Peyer's patch (tissue), 4 donors: ENCODE measurements around the gene PSMA3. TPM values are rescaled to one million over a fixed set of nuclear protein-coding genes. Genes with fewer than 3 reads are reported as not detected.

Experiments
- DNase-seq, 3 donors: peaks; one replicate each; pipeline ENCODE4 v3.0.0-alpha.2; 2017 to 2019
- H3K27ac ChIP-seq, 4 donors: fragments of 200-600 bp; sonication (generic); one replicate each; pipeline ENCODE4 v1.5.1; 2016 to 2019
- H3K27me3 ChIP-seq, 2 donors: fragments of 200-600 bp; sonication (generic); one replicate each; pipeline ENCODE4 v1.5.1; 2019
- H3K36me3 ChIP-seq, 3 donors: fragments of 200-600 bp; sonication (generic); one replicate each; pipeline ENCODE4 v1.5.1; 2016 to 2019
- H3K4me1 ChIP-seq, 4 donors: fragments of 200-600 bp; sonication (generic); one replicate each; pipeline ENCODE4 v1.5.1; 2016 to 2019
- H3K4me3 ChIP-seq, 4 donors: fragments of 200-600 bp; sonication (generic); 1 replicate in 3 of 4; 2 replicates in 1 of 4; pipeline ENCODE4 v1.5.1; 2016 to 2019; ENCODE audit warnings: mild to moderate bottlenecking in 1 of 4
- H3K9me3 ChIP-seq, 4 donors: fragments of 200-600 bp; sonication (generic); one replicate each; pipeline ENCODE4 v1.5.1; 2016 to 2019; ENCODE audit warnings: mild to moderate bottlenecking in 1 of 4
- POLR2A ChIP-seq, 2 donors: fragments of 450-650 bp; IDR thresholded peaks; one replicate each; pipeline ENCODE4 v1.5.1; 2017; ENCODE audit warnings: antibody characterized with exemption in 2 of 2, mild to moderate bottlenecking in 2 of 2, moderate library complexity in 2 of 2
- total RNA-seq, 4 donors: library from RNA; depleted of rRNA; stranded (reverse); fragments of >200 nt; gene quantifications; one replicate each; pipeline ENCODE4 v1.1.0, GENCODE V29; 2016
- TF ChIP-seq, protein P1 (sequence below), 6 experiments: fragments of 450-650 bp in 4 of 6; fragments of 200-600 bp in 2 of 6; sonication (generic) in 1 of 6; IDR thresholded peaks; one replicate each; pipeline ENCODE4 v1.5.1; 2017 to 2019; ENCODE audit warnings: antibody characterized with exemption in 6 of 6, mild to moderate bottlenecking in 3 of 6, moderate library complexity in 1 of 6

PSMA3 gene
- total RNA-seq, 4 donors from 2014 or later, result 78.5 to 199 (median 112) TPM

DNA sequence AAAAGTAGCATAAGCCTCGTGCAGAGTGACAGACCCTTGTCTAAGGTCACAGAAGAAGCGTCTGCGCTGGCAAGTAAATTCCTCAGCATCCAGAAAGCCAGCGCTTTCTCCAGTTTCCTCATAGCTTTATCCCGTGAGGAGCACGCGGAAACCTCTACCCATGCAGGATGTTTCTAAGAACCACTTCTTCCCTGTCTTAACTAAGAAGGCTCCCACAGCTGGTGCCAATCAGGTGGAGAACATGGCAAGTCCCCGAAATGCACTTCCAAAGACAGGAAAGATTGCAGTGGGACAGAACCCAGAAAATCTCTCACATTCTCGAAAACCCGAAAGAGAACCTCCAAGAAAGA is 52.7 kb downstream of the PSMA3 start:
- DNase-seq, result no peak
- Histone ChIP-seq H3K27me3 (no peaks in the 10 kb centered on the region), H3K4me1 (peaks cover 0 to 11% (median 0%) of the 10 kb centered on the region in 4 donors)

DNA sequence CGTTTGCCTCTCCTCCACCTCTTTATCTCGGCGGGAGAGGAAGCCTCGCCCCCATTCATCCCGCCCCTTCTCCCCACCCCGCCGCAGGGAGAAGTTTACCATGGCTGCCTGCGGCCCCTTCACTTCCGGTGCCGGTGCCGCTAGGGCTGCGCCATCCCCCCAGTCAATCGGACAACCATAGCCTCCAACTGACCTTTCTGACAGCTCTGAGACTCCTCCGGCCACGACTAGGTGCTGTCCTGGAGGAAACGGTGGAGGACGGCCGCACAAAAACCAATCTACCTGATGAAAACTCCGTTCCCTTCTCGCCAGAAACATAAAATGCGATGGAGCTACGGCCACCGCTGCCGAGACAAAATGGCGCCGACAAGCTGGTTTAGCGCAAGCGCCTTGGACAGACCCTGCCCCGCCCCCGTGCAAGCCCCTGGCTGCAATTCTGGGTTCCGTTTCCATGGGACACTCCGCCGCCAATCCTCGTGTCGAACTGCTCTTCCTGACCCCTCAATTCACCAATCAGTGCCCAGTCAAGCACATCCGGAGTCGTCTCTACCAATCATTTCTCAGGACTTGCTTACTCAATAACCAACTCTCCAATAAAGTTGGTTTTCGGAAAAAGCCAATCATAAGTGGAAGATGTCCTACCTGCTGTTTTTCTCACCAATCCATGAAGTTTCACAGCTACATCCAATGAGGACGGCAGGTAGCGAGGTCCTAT is 53.3 kb downstream of the PSMA3 start:
- no peaks in the 10 kb centered on the region for H3K27me3 ChIP-seq
- H3K4me1 ChIP-seq, result peaks cover 0 to 11% (median 0%) of the 10 kb centered on the region in 4 donors
- peak; percentile 97 to 99 (median 98) for DNase-seq
- TF ChIP-seq, protein P1, sequence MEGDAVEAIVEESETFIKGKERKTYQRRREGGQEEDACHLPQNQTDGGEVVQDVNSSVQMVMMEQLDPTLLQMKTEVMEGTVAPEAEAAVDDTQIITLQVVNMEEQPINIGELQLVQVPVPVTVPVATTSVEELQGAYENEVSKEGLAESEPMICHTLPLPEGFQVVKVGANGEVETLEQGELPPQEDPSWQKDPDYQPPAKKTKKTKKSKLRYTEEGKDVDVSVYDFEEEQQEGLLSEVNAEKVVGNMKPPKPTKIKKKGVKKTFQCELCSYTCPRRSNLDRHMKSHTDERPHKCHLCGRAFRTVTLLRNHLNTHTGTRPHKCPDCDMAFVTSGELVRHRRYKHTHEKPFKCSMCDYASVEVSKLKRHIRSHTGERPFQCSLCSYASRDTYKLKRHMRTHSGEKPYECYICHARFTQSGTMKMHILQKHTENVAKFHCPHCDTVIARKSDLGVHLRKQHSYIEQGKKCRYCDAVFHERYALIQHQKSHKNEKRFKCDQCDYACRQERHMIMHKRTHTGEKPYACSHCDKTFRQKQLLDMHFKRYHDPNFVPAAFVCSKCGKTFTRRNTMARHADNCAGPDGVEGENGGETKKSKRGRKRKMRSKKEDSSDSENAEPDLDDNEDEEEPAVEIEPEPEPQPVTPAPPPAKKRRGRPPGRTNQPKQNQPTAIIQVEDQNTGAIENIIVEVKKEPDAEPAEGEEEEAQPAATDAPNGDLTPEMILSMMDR (IDR thresholded peaks at IDR 0.05), result peak in 2 of 6 experiments; percentile 5 to 14
- peak; percentile 57 to 68 for TF ChIP-seq POLR2A (IDR thresholded peaks at IDR 0.05)
- peaks cover 0 to 35% (median 0%) of the 10 kb centered on the region in 3 donors for H3K36me3 ChIP-seq
- peak overlapping the region; percentile 77 to 86 (median 86) for H3K4me3 ChIP-seq
- H3K9me3 ChIP-seq, result no peaks in the 10 kb centered on the region
- H3K27ac ChIP-seq, result peak overlapping the region; percentile 93 to 98 (median 96)

More for the DNA sequence above, 52.7 kb downstream of the PSMA3 start:
- H3K9me3 ChIP-seq, result no peaks in the 10 kb centered on the region
- H3K4me3 ChIP-seq, result peak overlapping the region; percentile 68 to 86 (median 81)
- peaks cover 0 to 35% (median 0%) of the 10 kb centered on the region in 3 donors for H3K36me3 ChIP-seq
- no peak for TF ChIP-seq POLR2A (IDR thresholded peaks at IDR 0.05)
- TF ChIP-seq, protein P1 (IDR thresholded peaks at IDR 0.05), result no peak
- H3K27ac ChIP-seq, result peak overlapping the region; percentile 92 to 98 (median 94)

DNA sequence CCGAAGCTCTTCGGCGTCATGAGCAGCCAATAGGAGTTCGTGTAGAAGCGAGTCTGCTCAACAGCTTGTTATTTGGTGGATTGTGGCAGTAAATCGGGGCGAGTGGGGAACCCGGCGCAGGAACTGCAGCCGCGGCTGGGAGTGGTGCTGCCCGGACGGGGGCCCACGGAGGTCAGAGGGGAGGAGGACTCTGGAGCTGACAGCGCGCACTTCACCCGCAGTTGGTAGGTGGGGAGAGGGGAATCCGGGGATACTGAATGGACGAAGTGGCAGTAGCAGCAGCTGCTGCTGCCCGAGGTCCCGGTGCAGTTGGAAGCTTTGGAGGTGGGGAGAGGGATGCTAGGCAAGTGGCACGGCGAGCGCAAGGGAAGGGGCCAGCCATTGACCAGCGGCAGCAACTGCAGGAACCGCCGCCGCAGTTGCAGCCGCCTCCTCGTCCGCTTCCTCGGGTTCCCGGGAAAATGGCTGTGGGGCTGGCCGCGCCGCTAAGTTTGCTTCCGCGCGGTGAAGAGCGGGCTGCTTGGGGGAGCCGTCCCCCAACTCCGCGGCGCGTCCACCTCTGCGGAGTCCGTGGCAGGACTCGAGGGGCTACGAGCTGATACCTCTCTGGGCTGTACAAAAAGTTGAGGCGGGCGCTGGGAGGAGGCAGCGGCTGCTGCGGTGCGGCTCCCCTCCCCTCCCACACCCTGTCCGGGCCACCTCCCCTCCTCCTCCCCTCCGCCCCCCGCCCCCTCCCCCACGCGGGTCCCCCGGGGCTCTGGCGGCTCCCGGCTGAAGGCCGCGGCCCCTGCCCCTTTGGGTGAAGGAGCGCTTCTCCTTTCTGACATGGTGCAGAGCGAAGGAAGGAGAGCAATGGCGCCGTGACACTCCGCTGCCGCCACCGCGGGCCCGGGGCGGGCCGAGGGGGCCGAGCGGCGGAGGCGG is 54.1 kb downstream of the PSMA3 start, which contains the start of gene ARID4A:
Gene ARID4A, plus strand, starts transcription at position 79 of the 924 bp plus-strand sequence. CDS start 1,300 bp downstream, outside the sequence.
- no peaks in the 10 kb centered on the region for H3K9me3 ChIP-seq
- H3K27me3 ChIP-seq, result no peaks in the 10 kb centered on the region
- H3K36me3 ChIP-seq, result peaks cover 0 to 35% (median 0%) of the 10 kb centered on the region in 3 donors
- TF ChIP-seq, protein P1 (IDR thresholded peaks at IDR 0.05), result no peak
- peak; percentile 90 to 96 for TF ChIP-seq POLR2A (IDR thresholded peaks at IDR 0.05)
- peak within 1 kb of the TSS; percentile 93 to 98 (median 96) for H3K27ac ChIP-seq
- H3K4me1 ChIP-seq, result peaks cover 0 to 11% (median 0%) of the 10 kb centered on the region in 4 donors
- DNase-seq, result peak; percentile 87 to 96 (median 91)
- peak within 1 kb of the TSS; percentile 77 to 86 (median 86) for H3K4me3 ChIP-seq

DNA sequence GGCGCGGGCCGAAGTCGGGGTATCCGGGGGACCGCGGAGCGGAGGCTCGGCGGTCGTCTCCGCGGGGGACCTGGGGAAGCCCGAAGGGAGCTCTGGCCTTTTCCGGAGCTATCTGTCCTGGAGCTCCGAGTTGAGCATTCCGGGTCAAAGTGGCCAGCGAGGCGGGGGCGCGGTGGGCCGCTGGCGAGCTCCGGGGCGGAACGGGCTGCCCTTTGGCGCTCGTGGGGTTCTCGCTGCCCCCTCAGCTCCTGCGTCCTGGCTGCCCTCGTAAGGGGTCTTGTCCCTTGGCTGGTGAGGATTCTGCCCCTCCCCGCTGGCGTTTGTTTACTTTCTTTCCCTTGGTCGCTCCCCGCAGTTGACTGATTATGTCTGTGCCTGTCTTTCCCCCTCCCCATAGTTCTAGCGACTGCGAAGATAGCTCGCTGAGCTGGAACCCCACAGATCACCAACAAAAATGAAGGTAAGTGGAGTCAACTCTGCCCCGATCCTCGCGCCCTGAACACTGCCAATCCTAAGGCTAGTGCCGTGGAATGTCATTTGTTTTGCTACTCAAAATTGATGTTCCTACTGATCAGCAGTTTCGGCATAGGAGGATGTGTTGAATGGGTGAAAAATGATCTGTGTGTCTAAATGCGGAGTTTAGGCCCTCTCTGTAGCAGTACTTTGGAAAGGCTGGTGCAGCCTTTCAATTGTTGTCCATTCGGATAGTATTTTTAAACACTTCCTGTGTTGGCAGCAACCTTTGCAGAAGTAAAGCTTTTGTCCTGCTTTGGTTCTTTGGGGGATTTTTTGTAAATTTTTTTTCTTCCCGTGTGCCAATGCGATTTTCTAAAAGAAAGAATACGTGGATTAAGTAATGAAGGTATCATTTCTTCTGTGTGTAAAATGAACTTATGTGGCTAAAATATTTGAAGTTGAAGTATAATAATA is 55.0 kb downstream of the PSMA3 start:
- H3K9me3 ChIP-seq, result no peaks in the 10 kb centered on the region
- H3K4me3 ChIP-seq, result peak overlapping the region; percentile 77 to 86 (median 84)
- TF ChIP-seq, protein P1 (IDR thresholded peaks at IDR 0.05), result no peak
- TF ChIP-seq POLR2A (IDR thresholded peaks at IDR 0.05), result no peak
- DNase-seq, result peak in 1 of 3 donors; percentile 53
- peaks cover 0 to 11% (median 0%) of the 10 kb centered on the region in 4 donors for H3K4me1 ChIP-seq
- H3K27me3 ChIP-seq, result no peaks in the 10 kb centered on the region
- H3K27ac ChIP-seq, result peak overlapping the region; percentile 87 to 97 (median 95)
- peaks cover 0 to 28% (median 0%) of the 10 kb centered on the region in 3 donors for H3K36me3 ChIP-seq
